NCI-H524 (cell line): ENCODE data around the gene SH3D19.

ENCODE experiments used
- DNase-seq, 2 experiments: peaks; one replicate each; lab custom pipeline; 2025; lab: John Stamatoyannopoulos, UW

The SH3D19 gene

DNA sequence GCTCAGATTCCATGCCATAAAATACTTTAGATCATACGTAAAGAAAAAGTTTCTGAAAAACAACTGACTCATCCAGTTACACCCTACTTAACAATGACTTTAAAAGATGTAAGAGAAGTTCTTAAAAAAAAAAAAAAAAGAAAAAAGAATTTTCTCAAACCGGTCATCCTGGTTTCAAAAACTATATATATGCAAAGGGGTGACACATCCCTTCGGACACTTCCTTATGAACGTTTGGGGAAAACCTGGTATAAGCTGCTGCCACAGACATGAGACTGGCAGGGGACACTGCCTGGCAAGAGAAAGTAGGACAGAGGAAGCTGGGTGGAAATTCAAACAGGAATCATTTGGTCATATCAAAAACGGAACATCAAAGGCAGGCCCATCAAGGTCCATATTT is 129.6 kb downstream of the SH3D19 start:
- no peak for DNase-seq

DNA sequence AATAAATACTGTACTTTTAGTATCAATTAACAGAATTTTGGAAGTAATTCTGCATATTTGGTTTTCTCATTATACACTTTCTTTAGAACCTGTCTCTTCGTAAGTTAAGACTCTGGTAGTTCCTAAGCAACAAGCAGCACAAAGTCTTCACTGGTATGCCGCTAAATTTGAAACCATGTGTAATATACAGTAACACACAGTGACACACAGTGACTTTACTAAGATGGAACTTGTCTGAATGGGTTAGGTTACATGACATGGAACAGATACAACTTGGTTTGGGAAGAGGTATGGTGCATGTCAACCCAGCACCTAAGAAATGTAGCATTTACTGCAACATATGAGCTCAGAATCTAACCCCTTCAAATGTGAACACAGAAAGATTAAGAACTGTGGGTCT is 132.0 kb downstream of the SH3D19 start:
- DNase-seq, result no peak

DNA sequence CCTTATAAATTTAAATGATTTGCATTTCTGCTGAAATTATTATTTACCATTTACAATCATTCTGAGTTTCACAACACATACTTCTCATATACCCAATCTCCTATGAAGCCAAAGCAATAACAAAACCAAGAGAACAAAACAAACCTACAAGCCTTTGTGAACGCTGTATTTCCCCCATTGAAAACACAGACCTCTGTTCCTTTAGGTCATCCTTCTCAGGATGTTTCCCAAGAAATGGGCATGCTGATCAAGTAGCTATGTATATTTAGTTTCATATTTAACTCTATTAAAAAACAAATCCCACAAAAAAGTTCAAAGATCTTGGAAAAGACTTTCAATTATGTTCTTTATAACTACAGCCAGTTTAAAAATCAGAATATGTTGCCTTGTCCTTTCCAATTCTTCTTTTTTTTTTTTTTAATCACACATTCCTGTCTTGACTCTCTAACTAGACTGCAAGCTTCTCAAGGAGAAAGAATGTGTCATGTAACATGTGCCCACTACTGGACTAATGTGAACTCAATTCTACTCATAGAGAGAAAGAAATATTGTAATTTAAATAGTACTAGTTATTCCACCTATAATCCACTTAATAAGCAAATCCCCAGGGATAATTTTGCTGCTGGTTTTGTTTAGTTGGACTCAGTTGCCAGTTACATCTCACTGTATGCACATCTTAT is 132.7 kb downstream of the SH3D19 start:
- DNase-seq, result no peak

DNA sequence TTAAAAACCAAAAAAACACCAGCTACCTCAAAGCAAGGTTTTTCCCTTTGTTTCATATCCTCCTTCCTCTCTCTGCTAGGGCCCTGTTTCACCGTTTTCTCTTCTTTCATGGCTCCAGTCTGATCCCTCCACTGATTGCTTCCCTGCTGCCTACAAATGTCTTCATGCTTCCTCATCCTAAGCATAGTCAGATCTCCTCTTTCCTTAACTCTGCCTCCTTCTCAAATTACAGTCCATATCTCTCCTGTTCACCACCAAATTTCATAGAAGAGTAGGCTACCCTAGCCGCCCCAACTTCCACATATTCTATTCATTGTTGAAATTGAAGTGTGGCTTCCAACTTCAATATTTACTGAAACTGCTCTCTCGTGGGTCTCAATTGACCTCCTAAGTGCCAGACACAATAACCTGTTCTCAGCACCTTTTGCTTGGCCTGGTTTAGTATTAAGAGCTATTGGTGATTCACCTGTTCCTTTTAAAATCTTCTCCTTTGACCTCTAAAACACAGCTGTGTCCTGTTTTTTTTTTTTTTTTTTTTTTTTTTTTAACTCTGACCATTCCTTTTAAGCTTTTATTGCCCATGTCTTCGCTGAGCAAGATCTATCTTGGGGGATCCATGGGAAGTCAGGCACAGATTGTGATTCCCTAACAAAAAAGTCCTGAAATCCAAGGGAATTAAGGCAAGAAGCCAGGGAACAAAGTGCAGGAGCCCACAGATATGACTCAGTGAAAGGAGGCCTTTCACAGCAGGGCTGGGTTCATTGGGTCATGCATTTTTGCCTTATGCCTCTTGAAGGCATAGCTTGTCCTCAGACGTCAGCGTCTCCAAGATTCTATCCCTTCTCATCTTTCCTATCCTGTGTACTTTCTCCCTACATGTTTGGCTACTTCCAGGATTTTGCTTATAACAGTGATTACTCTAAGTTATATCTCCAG is 140.6 kb downstream of the SH3D19 start:
- no peak for DNase-seq

DNA sequence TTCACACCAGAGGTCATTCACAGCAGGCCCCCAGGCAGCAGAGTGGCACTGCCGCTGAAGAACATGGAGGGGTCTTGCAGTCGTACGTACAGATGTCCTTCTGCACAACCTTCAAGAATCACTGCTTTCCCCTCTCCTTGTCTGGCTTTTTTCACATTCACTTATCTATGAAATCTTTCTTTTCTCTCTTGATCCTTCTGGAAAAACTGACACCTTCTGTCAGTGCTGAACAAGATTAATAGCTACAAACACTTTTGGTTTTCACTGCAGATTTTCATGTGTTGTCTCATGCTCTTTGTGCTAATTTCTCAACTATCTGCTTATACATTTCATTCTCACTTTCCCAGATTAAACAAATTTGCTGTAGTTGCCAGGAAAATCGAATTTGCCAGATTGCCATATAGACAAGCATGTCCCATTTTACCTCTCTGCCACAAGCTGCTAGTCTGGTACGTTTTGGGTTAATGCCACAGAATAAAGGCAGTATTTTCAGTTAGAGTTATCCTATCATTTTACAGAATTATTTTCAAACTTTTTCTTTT is 142.9 kb downstream of the SH3D19 start:
- no peak for DNase-seq

DNA sequence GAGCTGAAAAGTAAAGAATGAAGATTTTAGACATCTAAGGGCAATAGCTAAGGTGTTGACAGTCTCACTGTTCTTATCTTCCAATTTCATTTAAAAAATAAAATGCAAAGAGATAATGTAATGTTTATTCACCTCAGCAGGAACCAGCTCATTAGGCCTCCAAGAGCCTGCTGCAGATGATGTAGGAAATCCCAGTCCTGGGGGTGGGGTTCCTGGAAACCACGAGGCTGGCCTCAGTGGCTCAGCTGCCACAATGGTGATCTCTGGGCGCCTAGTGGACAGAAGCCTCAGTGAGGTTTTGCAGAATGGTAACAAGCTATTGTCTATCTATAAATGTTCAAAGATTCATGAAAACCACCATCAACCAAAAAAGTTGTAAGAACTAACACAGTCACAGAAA is 148.7 kb downstream of the SH3D19 start:
- DNase-seq, result no peak

DNA sequence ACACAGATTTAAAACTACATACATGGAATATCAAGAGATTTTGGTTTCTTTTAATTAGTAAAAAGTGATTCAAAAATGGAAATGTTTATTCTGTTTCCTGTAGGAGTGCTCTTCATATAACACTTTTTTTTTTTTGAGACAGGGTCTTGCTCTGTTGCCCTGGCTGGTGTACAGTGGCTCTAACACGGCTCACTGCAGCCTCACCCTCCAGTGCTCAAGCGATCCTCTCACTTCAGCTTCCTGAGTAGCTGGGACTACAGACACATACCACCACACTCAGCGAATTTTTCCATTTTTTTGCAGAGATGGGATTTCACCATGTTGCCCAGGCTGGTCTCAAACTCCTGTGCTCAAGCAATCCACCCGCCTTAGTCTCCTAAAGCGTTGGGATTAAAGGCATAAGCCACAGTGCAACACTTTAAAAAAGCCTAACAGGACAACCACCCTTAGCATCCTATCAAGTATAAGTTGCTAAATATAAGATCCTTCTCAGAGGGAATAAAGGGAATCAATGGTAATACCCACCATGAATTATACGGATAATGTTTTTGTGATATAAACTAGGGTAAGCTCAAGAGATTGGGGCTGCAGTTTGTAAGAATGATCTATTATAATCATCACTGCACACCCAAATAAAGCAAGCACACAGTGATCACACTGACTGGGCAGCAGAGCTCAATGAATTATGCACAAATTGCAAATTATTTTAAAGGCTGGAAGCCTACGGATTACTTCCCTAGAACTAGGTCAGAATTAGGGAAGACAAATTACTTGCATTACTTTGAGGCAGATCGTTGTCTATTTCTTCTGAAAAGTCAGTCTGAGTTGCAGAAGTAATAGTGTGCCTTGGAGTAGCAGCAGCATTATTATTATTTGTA is 149.4 kb downstream of the SH3D19 start:
- no peak for DNase-seq

DNA sequence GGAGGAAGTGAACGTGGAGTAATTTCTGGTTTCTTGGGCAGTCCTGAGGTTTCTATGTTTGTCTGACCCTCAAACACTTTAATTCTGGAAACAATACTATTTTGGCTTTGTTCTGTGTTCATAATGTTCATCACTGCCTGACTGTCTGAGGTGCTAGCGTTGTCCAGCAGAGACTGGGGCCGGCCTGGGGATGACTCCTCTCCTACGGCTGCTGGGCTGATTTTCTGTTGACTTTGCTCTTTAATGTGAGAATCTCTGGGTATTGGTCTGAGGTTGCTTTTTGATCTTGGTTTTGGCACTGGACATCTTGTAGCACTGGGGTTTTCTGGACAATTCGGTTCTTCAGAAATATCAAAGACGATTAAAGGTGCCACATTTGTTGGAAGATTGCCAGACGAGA is 150.2 kb downstream of the SH3D19 start:
- DNase-seq, result no peak

DNA sequence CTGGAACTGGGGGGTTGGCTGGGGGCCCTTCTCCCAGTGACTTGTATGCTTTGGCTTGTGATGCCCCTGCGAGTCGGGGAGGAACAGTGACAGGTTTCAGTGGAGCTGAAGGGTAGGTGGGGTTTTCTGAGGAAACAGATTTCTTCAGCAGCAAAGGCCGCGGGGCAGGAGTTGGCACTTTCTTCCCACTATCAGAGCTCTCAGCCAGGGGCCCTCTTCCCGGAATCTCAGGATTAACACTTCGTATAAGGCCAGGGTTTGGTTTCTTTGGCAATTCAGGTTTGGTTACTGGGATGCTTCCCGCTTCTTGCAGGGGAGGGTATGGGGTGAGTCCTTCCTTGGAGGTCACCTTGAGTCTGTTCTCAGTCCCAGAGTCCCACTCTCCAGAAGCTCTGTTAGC is 150.6 kb downstream of the SH3D19 start:
- no peak for DNase-seq

DNA sequence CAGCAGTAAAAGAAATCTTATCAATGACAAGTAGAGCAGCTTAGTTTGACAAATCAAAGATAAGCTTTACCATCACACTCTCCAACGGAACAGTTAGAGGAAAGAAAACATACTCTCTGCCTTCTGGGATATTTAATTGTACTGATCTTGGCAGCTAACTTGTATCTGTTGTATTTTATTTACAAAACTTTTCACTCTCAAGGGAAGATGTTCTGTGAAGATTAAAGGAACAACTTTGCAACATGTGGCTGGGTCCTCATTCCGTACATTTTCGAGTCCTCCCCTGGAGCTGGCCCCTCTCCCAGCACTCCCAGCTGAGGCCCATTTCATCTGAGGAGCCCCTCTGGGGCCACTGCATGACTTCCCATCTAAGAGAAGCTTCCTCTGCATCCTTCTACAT is 151.5 kb downstream of the SH3D19 start:
- no peak for DNase-seq

DNA sequence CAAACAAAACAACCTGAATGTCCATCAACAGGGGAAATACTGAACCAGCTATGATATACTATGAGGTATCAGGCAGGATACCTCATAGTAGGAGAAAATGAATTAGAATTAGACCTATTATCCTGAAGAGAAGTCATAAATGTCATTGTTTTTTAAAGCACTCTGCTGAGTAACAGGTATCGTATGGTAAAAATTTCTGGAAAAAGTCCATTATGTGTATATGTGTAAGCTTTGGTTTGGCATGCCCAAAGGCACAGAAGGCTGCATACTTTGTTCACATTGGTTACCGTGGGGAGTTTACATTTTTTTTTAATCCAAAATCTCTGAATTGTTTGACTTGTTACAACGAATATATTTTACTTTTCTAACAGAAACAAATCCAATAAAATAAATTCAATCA is 155.5 kb downstream of the SH3D19 start:
- DNase-seq, result no peak

DNA sequence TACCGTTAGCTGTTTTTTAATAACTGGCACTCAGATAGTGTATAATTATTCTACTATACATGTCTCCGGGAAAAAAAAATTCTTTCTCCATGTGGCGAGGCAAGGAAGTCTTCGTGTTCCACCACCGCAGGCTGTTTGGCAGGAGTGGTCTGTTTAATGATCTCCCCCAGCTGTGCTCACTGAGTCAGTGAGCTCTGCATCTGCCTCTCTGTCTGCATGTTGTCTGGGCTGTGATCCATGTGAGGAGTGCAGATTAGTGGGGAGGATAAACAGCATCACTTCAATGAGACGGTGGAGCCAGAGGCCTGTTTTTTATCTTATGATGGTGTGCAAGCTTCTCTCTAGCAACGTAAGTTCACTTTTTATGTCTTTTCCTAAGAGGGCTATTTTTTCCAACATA is 156.2 kb downstream of the SH3D19 start:
- DNase-seq, result peak; percentile 67 to 76

DNA sequence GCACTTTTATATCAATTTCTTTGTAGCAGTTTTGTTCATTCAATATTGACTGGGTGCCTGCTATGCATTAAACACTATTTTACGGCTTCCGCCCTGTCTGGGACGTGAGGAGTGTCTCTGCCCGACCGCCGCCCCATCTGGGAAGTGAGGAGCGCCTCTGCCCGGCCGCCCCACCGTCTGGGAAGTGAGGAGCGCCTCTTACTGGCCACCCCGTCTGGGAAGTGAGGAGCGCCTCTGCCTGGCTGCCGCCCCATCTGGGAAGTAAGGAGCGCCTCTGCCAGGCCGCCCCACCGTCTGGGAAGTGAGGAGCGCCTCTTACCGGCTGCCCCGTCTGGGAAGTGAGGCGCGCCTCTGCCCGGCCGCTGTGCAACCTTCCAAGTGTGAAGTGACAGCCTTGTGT is 157.8 kb downstream of the SH3D19 start:
- no peak for DNase-seq

DNA sequence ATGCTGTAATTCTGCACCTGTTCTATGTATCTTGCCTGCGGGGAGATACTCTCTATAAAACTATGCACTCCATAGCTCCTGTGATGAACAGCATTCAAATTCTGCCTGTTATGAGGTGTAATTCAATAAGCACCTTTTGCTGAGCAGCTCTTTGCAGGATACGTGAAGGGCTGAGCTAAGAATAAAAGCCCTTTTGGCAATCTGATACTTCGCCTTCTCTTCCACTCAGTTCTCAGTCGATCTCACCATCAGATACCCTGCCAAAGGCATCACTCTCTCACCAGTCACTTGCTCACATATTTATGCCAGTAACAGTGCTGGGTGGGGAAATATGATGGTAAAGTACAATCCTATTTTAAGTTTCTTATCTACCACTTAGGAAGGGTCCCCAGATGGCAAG is 158.8 kb downstream of the SH3D19 start:
- DNase-seq, result no peak

DNA sequence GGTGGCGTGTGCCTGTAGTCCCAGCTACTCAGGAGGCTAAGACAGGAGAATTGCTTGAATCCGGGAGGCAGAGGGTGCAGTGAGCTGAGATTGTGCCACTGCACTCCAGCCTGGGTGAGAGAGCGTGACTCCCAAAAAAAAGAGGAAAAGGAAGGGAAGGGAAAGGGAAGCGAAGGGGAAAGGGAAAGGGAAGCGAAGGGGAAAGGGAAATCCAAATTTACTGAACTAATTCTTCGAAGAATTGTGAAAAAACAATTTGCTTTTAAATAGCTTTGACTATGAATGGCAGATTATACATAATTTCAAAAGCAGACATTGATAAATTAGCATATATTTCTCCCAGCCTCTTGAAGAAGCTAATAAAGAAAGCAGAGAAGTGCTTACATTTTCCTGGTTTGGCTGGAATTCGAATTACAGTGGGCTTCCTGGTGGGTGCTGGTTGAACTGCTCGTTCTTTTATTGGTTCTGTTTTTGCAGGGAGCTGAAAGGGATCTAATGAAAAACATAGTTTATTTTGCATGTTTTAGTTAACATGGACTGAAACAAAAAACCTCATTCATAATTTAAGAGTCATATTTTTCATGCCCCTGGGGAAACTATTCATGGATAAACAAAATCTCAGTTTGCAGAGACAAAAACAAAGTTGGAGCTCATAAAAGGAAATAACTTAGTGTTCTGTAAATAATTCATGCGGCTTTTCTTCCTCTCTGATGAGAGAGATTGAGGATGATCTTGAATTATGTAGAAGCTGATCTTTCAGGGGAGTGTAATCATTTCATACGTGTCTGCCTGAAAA is 160.0 kb downstream of the SH3D19 start:
- no peak for DNase-seq

DNA sequence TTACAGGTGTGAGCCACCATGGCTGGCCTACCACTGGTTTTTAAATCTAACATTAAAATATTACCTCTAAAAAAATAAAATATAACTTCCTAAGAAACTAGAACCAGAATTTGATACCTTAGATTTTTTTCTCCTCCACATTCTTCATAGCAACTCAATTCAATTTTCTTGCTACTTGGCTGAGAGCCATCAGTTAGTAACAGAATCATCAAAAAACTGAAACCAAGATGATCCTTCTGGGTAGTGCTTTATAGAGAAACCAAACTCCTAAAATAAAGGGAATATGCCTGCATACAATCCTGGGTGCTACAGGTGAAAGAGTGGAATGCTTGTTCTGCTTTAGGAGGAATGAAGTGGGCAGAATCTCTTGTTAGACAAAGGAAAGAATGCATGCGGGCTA is 161.6 kb downstream of the SH3D19 start:
- DNase-seq, result no peak

DNA sequence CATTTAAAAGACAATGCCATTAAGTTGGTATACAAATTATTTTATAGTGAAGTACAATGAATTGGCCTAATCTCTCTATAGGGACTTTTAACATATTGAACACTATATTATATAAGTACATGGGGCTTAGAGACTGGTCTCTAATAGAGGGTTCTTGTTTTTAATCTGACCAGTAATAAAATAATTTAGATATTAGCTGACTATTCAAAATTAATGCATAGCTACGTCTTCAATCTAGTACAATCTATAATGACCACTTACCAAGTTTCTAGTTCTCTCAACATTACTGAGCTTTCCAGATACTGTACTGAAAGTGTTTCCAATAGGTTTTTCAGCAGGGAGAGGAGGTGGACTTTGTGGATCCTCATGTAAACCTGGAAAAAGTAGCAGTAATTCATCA is 166.4 kb downstream of the SH3D19 start:
- DNase-seq, result no peak

DNA sequence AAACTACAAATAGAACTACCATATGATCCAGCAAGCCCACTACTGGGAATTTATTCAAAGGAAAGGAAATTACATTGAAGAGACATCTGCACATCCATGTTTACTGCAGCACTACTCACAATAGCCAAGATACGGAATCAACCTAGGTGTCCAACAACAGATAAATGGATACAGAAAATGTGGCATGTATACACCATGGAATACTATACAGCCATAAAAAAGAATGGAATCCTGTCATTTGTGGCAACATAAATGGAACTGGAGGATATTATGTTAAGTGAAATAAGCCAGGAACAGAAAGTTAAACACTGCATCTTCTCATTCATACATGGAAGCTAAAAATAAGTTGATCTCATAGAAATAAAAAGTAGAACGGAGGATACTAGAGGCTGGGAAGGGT is 167.9 kb downstream of the SH3D19 start:
- no peak for DNase-seq

DNA sequence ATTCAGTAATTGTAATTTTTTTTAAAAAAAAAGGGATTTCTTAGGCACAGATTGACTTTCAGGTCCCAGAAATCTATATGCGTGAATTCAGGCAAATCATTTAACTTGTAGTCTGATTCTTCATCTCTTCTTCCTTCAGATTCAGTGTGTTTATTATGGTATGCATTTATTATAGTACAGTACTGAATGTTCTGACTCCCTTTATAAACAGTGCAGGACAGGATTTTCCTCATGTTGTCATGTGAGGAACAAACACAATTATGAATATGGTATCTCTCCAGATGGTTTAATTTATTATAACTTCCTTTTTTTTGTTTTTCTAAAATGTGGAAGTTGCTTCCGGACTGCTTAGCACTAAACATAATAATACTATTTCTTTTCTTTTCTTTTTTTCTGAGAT is 171.8 kb downstream of the SH3D19 start:
- no peak for DNase-seq

DNA sequence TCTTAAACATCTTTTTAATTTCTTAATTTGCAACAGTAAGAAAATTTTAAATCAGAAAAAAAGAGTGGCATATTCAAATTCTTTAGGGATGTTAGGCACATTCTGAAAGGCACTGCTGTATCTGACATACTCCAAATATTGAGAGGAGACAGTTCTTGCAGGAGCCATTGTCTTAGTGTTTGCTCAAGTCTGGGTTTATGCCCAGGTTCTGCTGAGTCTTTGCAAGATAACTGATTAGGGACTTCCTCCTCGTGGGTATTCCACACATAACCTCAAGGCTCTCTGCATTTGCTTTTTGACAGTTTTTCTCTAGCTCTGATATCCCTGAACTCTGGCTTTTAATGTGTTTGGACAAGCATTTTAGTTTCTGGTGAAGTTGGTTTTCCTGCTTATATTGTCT is 173.4 kb downstream of the SH3D19 start:
- DNase-seq, result no peak

DNA sequence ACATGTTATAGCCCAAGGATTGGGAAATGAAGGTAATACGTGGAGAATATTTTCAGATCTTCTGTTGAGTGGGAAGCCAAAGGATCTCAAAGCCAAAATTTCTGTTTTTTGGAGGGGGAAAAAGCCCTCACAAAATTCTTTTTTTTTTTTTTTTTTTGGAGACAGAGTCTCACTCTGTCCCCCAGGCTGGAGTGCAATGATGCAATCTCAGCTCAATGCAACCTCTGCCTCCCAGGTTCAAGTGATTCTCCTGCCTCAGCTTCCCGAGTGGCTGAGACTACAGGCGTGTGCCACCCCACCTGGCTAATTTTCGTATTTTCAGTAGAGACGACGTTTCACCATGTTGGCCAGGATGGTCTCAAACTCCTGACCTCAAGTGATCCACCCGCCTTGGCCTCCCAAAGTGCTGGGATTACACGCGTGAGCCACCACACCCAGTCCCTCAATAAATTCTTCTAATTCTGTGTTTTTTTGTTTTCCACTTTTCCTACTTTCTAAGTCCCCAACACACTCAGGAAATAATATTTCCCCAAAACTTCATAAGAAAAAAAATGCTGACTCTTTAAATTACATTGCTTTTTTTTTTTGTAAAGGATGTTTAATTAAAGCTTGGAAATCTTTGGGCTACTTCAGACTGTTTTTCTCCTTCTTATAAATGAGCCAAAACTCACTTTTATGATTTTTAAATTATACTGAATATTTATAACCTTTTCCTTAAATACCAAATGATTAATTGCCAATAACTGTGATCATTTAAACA is 174.4 kb downstream of the SH3D19 start:
- DNase-seq, result no peak
